ENCODE data around the gene CAT. TPM values are rescaled to one million over a fixed set of nuclear protein-coding genes. Genes with fewer than 3 reads are reported as not detected.

CAT gene
- total RNA-seq, 1 experiment from 2014 or later = 65.9 TPM

DNA sequence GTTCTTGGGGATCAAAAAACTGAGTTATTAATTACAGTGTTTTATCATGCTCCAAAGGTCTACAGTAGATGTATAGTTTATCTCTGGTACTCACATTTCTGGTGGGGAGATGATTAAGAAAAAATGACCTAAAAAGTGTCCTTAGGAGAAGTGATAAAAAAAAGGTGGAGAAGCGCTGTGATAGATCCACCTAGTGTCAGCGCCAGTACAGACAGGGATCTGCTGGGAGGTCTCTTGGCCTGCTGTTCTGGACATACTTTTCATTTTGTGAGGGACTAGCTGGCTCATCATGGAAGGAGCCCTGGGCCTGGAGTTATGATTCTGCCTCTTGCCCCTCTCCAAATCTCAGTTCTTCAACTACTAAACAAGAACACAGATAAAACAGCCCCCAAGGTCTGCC lies 71.9 kb downstream of the CAT start:
- Histone ChIP-seq H3K9me3 (ENCODE audit: control insufficient read depth, insufficient read depth, low read depth, low read length) (no peaks in the 10 kb centered on the region), H3K27me3 (ENCODE audit: control insufficient read depth, insufficient read depth, low read length) (no peaks in the 10 kb centered on the region), H3K27ac (ENCODE audit: low read length) (no peak overlapping the region), H3K4me1 (ENCODE audit: control insufficient read depth, insufficient read depth, low read length) (no peaks in the 10 kb centered on the region), H3K4me3 (ENCODE audit: low read depth in 2 of 2, low read length in 2 of 2) (no peak overlapping the region), H3K36me3 (ENCODE audit: control insufficient read depth, insufficient read depth, low read length) (no peaks in the 10 kb centered on the region)
- ChIA-PET CTCF (interaction anchor here (0.6 kb wide), 1 partner anchor 62 kb away, joined by 4 read pairs; no protein-coding TSS in a partner anchor), POLR2A (no interaction called here)
- ATAC-seq (no peak), DNase-seq (ENCODE audit: low read depth, low spot score) (no peak)
- TF ChIP-seq REST (IDR thresholded peaks at IDR 0.05; ENCODE audit: insufficient read depth in 1 of 2, low read depth in 2 of 2, low read length in 1 of 2) = no peak
- TF ChIP-seq POLR2AphosphoS5 (IDR thresholded peaks at IDR 0.05; ENCODE audit: low read depth, low read length) = no peak
- no peak for TF ChIP-seq SIN3A (IDR thresholded peaks at IDR 0.05; ENCODE audit: borderline replicate concordance, insufficient read depth, low read depth, low read length)
- TF ChIP-seq, protein P1, sequence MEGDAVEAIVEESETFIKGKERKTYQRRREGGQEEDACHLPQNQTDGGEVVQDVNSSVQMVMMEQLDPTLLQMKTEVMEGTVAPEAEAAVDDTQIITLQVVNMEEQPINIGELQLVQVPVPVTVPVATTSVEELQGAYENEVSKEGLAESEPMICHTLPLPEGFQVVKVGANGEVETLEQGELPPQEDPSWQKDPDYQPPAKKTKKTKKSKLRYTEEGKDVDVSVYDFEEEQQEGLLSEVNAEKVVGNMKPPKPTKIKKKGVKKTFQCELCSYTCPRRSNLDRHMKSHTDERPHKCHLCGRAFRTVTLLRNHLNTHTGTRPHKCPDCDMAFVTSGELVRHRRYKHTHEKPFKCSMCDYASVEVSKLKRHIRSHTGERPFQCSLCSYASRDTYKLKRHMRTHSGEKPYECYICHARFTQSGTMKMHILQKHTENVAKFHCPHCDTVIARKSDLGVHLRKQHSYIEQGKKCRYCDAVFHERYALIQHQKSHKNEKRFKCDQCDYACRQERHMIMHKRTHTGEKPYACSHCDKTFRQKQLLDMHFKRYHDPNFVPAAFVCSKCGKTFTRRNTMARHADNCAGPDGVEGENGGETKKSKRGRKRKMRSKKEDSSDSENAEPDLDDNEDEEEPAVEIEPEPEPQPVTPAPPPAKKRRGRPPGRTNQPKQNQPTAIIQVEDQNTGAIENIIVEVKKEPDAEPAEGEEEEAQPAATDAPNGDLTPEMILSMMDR (IDR thresholded peaks at IDR 0.05) = no peak
- no peak for TF ChIP-seq TCF7L2 (IDR thresholded peaks at IDR 0.05; ENCODE audit: low read depth, low read length)
- in situ Hi-C loops (cut with HindIII; ENCODE audit: low pct_unique_long_range_greater_than_20kb, low sequenced_read_pairs) (no loop called here), intact Hi-C loops (cut with micrococcal nuclease; ENCODE audit: unreplicated experiment) (loop anchor here (5.0 kb wide), 1 partner anchor 387 kb away; no protein-coding TSS in a partner anchor)
- BruUV-seq (replicated peaks) = no TSS peak

GRCh38 chr11:34512840-34513681 lies 74.3 kb downstream of the CAT start:
- TF ChIP-seq, protein P1 (IDR thresholded peaks at IDR 0.05) = peak; percentile 93
- TF ChIP-seq REST (IDR thresholded peaks at IDR 0.05; ENCODE audit: insufficient read depth in 1 of 2, low read depth in 2 of 2, low read length in 1 of 2) = no peak
- Histone ChIP-seq H3K27ac (ENCODE audit: low read length) (no peak overlapping the region), H3K4me1 (ENCODE audit: control insufficient read depth, insufficient read depth, low read length) (no peaks in the 10 kb centered on the region), H3K27me3 (ENCODE audit: control insufficient read depth, insufficient read depth, low read length) (no peaks in the 10 kb centered on the region), H3K4me3 (ENCODE audit: low read depth in 2 of 2, low read length in 2 of 2) (no peak overlapping the region), H3K9me3 (ENCODE audit: control insufficient read depth, insufficient read depth, low read depth, low read length) (no peaks in the 10 kb centered on the region), H3K36me3 (ENCODE audit: control insufficient read depth, insufficient read depth, low read length) (no peaks in the 10 kb centered on the region)
- DNase-seq (ENCODE audit: low read depth, low spot score) (peak; percentile 46), ATAC-seq (peak; percentile 96)
- no TSS peak for BruUV-seq (replicated peaks)
- intact Hi-C loops (cut with micrococcal nuclease; ENCODE audit: unreplicated experiment) (loop anchor here (5.0 kb wide), 1 partner anchor 384 kb away; no protein-coding TSS in a partner anchor), in situ Hi-C loops (cut with HindIII; ENCODE audit: low pct_unique_long_range_greater_than_20kb, low sequenced_read_pairs) (no loop called here)
- POLR2A ChIA-PET = interaction anchor here (0.6 kb wide), 1 partner anchor 973 kb away, joined by 3 read pairs; no protein-coding TSS in a partner anchor
- CTCF ChIA-PET = interaction anchor here (0.6 to 1.3 kb wide), 8 partner anchors 11 to 833 kb away, joined by 3 to 9 read pairs (median 3); no protein-coding TSS in a partner anchor
